Fibroblast of peridontal ligament (primary cell): ENCODE results near the gene CCNC.
"Not testable (repeated sequence)": the region's sequence is repeated elsewhere in the genome, so short reads cannot be mapped to it uniquely, and the experiment has no call there.

Experiments used
- DNase-seq: peaks from one replicate; pipeline ENCODE4 v3.0.0-alpha.2; 2010; ENCODE audit errors: extremely low read depth

Gene CCNC

DNA sequence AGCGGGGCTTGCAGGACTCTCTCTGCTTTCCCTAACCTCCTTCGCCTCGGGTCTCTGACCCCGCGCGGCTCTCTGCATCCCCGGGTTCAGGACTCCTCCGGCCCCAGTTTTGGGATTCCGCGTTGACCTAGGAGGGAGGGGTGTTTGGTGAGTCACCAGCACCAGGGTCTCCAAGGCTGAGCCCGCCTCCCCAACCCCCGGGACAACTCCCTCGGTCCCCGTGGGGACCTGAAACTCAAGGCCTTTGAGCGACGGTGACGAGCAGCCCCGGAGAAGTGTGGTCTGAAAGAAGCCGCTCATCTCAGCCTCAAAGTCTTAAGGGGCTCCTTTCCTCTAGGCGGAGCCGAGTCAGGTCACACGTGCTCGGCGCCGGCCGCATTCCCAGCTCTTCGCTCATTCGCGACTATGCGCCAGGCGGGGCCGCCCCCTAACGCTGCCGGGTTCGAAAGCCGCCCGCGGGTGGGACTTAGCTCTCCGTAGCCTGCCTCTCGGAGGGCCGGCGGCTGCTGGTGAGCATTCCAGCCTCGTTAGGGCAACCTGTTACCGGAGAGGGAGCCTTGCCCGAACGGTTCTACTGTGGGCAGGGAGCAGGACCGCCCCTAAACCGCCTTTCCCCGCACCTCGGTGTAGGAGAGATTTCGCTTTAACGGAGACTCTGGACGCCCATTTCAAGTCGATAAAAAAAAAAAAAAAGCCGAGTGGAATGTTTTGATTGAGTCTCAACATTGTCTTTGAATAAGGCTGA lies 35.1 kb upstream of the CCNC start:
- DNase-seq = no peak

DNA sequence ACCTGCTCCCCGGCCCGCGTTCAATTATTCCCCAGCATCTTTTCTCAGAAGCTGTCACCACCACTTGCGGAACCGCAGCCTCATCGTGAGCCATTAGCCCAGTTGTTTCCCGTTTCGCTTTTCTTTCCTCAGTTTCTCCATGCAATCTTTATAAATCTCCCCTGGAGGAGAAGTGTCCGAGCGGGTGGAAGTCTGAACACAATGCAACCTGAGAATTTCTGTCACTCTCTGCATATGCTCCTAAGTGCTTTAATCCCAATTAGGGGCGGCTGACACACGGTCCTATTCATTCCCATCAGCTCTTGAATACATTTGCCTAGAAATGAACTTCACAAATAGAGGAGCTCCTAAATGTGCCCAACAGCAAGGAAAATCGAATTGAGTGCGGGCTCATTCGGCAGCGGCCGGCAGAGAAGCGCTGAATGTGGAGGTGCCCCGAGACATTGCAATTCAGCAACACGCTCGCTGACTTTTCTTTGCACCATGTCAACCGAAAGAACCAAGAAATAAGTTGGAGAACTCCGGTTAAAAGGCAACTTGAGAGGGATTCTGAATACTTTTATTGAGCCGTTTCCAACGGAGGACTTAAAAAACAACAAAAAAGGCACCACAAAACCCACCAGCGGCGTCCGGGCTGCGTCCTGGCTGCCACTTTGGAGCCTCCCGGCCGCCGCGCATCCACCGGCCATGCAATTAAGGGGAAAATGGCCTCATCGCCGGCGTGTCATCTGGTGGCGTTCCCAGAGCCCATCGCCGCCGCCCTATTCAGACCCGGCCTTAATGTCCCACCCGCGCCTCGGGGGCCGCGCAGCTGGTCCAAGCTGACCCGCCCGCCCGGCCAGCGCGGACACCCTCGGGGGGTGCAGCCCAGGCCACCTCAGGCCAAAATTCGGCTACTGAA lies 34.3 kb upstream of the CCNC start:
- DNase-seq = no peak

DNA sequence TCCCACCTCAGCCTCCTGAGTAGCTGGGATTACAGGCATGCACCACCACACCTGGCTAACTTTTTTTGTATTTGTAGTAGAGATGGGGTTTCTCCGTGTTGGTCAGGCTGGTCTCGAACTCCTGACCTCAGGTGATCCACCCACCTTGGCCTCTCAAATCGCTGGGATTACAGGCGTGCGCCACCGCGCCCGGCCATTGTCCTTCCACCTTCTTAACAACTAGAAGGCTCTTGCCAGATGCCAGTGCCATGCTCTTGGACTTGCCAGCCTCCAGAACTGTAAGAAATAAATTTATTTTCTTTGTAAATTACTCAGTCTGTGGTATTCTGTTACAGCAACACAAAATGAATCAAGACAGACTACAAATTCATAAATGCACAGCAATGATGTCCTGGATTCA lies 26.2 kb upstream of the CCNC start:
- DNase-seq = not testable (repeated sequence)

DNA sequence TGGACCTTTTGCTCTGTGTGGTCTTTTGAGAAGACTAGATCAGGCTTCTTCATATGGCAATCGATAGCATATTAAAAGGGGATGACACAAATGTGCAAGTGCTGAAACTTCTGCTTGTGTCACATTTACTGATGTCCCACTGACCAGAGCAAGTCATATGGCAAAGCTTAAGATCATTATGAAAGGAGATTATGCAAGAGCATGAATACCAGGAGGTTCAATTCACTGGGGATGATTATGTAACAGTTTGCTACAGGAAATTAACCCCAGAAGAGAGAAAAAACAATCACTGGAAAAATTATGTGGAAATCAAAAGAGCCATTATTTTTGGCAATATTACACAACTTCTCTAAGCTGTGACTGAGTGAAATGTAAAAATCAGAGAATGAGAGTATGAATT lies 24.4 kb upstream of the CCNC start:
- peak; percentile 32 for DNase-seq

DNA sequence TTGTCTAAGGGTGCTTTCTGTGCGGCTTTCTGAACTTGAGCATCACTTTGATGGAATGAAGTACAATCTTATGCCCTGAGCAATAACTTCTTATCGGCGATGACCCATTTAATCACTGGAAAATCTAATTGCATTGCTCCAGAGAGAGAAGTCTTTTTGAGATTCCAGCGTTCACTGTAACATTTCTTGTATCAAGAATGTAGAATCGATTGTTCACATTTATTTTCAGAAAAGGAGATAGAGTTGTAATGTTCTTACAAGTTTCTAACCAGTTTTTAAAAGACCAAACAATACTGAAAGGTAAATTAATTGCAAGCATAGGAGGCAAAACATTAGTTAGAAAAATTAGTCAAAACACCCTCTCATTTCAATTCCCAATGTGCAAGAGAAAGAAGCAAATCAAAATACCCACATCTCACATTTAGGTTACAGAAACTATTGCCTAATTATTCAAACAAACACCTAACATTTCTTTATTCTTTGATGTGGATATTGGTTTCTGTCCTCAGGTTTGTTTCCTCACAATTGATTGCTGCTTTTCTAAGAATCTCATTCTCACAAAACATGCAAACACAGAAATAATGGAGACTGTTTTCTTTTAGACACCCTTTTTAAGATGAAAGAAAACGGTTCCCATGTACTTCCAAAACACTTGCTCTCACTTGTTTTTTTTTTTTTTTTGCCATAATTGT lies 23.4 kb upstream of the CCNC start:
- DNase-seq = no peak

DNA sequence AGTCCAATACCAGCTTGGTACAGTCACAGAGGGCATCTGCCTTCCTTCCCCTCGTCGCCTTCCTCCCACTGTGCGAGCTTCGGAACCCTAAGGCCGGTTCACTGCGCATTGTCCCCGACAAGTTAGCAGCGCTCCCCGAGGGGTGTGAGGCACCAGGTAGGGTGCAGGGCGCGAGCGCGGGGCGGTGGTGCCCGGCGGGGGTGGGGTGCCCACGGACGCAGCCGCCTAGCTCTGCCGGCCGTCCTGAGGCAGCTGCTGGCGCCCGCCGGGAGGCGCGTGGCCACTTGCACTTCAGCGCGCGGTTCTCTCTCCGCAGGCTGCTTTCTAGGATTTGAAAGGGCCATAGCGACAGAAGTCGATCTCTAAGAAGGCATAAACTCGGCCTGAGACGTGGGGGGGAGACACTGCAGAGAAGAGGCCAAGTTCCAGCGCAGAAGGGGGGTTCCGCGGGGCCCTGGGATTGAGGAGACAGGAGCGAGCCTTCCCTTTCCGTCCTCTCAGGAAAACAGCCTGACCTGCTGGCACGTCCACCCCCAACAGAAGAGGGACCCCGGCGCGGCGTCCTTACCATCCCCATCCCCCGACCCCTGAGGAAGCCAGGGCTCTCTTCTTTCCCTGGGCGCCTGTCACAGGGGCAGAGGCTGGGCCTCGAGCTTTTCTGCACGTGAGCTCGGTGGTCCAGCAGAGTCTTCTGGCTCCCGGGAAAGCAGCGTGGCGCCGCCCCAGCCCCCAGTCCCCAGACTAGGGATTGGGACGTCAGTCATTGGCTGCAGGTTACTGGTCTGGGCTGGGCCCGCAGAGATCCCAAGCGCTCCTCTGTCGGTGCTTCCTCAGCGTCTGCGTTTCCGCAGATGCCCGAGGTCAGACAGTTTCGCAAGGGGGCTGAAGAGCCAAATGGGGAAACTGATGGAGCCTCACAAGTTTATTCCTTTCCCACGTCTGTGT lies 22.5 kb upstream of the CCNC start:
- no peak for DNase-seq

DNA sequence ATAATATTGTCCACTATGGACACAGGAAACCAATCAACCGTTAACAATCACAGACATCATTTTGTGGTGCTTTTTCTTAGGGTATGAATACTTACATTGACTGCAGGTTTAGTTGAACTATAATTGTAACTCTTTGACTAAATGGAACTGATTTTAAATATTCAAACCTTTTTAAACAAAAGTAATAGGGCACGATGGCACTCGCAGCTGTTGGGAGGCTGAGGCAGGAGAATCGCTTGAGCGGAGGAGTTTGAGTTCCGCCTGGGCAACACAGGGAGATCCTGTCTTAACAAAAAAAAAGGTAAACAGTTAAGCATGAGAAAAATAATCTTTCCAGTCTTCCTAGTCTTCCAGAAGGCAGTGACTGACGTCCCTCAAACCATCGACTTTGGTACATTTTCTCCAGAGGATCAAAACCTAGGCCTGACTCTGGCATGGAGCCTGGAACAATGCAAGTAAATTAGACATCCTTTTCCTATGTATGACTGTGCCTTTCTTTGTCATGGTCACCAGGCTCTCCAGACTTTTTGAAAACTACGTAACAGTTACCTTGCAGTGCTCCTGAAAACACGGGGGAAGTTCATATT lies 21.5 kb upstream of the CCNC start:
- DNase-seq = no peak

DNA sequence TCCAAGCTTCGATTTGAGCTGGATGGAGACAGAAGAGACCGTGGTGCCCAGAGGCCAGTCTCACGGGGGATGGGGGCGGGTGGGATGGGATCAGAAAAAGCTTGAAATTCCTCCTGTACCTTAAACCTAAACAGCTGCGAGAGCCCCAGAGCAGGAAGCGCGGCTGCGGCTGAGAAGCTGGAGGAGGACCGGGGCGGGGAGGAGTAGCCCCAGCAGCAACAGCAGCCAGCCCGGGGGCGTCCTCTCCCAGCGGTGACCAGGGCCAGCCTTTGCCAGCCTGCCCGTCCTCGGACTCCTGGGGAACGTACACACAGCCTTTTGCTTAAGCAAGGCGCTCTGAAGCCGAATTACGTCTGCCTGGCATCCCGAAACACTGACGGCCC lies 20.8 kb upstream of the CCNC start:
- DNase-seq = no peak

DNA sequence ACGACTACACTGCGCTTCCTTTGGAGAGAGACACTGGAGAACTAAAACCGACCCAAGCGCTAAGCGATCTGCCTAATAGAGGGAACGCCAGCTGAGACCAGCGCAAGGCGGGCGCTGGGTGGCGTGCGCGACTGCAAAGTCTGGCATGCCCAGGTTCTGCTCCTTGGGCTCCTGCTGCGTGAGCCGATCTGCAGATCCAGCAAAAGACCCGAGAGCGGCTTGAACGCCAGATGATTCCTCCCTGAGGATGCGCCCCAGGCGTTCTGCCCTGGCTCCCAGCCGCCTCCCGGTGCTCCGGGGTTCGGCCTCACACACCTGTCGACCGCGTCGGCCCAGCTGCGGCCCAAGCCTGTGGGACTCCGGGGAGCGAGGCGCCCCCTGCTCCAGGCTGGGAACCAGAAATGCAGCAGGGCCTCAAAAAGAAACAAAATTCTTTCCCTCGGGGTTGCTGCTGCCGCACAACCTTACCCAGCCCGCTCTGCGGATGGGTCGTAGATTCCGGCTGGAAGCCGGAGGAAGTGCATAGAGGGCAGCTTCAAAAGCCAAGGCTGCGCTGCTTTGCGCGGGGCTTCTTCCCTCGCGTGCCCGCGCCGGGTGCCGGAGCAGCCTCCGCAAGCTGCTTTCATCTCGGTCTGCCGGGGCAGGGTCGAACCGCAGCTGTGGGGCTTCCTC lies 20.3 kb upstream of the CCNC start:
- peak; percentile 51 for DNase-seq

DNA sequence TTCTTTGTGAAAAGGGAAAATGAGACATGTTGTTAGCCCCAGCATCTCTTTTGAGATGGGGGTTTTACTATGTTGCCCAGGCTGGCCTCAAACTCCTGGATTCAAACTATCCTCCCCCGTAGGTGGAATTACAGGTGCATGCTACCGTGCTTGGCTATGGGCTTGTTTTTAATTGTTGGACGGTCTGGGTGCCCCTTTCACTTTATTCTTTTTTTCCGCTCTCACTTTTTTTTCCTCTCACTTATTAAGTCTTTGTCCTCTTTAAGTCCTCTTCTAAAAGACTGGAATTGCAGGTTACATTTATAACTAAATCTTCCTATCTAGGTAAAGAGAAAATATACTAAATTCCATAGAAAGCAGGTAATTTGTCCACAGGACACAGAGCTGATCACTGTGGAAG lies 19.3 kb upstream of the CCNC start:
- DNase-seq = no peak

DNA sequence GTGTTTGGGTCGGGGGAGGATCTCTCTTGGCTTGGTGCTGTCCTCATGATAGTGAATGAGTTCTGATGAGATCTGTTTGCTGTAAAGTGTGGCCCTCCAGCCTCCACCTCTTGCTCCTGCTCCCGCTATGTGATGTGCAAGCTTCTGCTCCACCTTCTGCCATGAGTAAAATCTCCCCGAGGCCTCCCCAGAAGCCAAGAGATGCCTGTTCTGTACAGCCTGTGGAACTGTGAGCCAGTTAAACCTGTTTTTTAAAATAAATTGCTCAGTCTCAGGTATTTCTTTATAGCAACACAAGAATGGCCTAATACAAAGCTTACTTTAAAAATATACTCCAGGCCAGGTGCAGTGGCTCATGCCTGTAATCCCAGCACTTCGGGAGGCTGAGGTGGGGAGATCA lies 11.3 kb upstream of the CCNC start:
- DNase-seq = no peak

DNA sequence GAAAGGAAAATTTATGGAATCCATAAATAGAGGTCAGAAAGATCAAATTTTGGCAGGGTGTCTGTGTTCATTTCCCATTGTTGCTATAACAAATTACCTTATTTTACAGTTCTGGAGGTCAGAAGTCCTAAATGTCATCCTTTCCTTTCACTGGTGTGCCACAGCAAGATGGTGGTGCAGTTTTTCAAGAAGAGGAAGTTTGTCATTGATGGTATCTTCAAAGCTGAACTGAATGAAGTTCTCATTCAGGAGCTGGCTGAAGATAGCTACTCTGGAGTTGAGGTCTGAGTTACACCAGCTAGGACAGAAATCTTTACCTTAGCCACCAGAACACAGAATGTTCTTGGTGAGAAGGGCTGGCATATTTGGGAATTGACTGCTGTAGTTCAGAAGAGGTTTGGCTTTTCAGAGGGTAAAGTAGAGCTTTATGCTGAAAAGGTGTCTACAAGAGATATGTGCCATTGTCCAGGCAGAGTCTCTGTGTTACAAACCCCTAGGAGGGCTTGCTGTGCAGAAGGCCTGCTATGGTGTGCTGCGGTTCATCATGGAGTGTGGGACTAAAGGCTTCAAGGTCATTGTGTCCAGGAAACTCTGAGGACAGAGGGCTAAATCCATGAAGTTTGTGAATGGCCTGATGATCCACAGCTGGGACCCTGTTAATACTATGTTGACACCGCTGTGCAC lies 7.2 kb upstream of the CCNC start:
- DNase-seq = no peak

DNA sequence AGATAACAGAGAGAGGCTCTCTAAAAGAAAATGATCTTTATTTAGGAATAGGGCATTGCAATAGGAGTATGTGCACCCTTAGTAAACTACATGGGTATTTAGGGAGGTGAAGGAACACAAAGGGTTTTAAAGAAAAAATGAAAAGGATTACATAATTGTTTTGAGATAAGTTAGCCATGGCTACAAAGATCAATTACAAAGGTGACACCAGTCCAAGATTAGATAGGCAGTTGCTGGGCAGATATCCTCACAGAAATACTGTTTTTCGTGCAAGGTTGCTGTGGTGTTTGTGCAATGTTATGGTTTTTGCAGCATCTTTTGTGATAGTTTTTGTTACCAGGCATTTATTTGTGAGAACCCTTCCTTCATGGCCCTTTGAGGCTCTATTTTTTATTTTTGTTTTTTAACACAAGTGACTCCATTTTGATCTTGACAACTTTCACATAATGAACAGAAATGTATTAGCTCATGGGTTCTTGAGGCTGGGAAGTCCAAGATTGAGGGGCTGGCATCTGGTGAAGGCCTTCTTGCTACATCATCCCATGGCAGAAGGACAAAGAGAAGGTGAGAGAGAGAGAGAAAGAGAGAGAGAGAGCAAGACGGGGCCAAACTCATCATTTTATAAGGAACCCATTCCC lies 5.6 kb upstream of the CCNC start:
- DNase-seq = no peak

DNA sequence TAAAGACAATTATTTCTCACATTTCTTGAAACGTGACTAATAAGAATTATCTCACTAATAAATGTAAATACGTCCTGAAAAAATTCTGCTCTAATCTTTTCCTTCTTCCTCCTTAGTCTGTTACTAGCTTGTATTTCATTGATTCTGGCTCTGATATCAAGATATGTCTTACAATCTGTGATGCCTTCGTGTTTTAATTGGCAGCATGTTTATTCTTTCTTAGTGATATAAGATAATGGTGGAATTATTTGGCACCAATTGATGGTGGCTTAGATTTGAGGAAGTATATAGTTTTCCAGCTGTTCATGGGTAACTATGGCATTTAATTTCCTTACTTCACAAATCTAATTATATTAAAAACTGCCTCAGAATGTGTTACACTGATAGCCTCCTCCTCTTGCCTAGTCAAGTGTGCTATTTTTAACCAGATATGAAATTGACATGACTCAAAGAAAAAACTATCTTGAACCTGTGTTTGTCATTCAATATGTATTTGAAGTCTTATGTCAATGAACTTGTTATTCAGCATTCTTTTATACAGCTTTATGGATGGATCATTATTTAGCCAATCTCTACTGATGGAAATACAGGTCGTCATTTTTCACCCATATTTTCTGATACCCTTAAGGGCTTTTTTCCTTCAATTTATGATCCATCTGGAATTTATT lies 5.3 kb downstream of the CCNC start:
- DNase-seq = no peak

DNA sequence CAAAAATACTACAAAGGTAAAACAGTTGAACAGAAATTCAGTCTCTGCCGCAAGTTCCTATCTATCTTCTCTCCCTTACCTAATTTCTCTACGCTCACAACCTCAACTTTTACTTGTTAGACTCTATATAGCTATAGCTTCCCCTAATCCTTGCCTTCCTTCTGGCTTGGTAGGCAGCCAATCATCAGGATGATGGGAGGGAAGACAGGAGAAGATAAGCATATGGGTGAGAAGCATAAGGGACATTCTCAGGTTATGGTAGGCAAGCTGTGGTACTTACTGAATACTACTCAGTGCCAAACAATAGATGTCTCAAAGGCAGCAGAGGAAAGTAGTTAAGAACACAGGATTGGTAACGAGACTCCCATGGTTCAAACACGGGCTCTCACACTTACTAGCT lies 7.8 kb downstream of the CCNC start:
- no peak for DNase-seq

DNA sequence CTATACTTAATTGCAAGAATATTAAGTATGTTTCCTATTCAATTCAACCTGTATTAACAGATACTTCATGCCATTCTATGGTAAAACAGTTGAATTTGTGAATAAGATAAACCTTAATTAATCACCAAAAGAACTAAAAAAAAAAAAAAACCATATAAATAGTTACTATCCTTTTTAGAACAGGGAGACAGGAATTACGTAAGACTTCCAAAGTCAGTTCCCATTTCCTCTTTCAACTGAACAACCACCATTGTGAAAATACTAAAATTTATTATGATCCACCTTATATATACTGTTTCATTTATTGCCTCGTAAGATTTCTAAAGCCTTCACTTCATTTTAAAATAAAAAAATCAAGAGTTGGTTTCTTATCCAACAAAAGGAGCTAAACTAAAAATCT lies 9.4 kb downstream of the CCNC start:
- DNase-seq = no peak

DNA sequence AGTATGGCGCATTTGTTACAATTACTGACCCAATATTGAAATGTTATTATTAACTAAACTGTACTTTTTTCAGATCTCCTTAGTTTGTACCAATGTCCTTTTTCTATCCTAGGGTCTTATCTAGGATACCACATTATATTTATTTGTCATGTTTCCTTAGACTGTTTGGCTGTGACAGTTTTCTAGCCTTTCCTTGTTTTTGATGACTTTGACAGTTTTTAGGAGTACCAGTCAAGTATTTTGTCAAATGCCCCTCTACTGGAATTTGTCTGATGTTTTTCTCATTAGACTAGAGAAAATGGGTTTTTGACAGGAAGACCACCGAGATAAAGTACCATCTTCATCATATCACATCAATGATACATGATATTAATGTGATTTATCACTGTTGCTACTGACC lies 14.6 kb downstream of the CCNC start:
- no peak for DNase-seq

DNA sequence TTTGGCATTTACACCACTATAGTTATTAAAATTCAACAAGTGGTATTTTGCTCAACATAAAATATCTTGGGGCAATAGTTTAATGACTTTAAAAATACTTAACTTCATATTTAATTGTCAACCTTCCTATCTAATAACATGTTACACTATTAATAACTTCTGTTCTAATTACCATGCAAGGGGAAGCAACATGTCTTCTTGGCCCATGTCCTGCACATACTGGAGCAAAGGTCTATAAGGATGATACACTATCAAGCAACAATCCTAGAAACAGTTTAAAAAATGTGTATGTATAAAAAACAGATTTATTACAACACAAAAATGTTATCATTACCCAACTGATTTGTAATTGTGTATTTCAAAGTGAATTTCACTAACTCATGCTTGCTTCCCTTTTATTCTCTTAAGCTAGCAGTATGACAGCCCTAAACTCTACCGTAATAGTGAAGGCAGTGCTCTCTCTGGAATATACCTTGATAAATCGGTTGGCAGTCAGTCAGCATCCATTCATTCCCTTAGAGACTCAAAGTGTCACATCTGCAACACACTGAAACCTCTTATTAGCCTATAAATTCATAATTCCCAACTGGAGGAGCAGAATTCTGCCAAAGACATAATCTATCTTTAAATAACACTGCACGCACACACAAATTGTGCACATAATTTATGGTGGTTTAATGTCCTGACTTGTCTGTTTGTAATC lies 18.3 kb downstream of the CCNC start:
- no peak for DNase-seq
